Panc1 (cell line): ENCODE results near the gene IL13. TPM values are rescaled to one million over a fixed set of nuclear protein-coding genes. Genes with fewer than 3 reads are reported as not detected.

ENCODE experiments used
- ATAC-seq: fragments of 200-7000 bp; cut with Tn5 transposase; 2 replicates; pipeline ENCODE4 v1.9.1; 2020; ENCODE audit warnings: mild to moderate bottlenecking, moderate library complexity
- BruUV-seq: library from RNA; stranded (reverse); fragments of 400-500 nt; replicated peaks from 2 replicates; lab custom pipeline; 2021; lab: Mats Ljungman, UMichigan
- CTCF ChIA-PET: fragments of 300-600 bp; sonication (Branson Sonifier 250); formaldehyde crosslinking; loops from one replicate; lab custom pipeline; 2022; ENCODE audit warnings: antibody characterized with exemption; lab: Charles Lee
- POLR2A ChIA-PET: fragments of 300-600 bp; sonication (Branson Sonifier 250); formaldehyde crosslinking; loops from one replicate; lab custom pipeline; 2022; ENCODE audit warnings: antibody characterized with exemption; lab: Charles Lee
- DNase-seq: peaks from one replicate; pipeline ENCODE4 v3.0.0-alpha.2; 2010; ENCODE audit warnings: low read depth, low spot score
- H3K27ac ChIP-seq: 2 replicates; pipeline ENCODE4 v1.5.1; 2011; ENCODE audit warnings: mild to moderate bottlenecking, low read length, inconsistent platforms
- H3K27me3 ChIP-seq: fragments of 200-500 bp; sonication (Bioruptor generic); 2 replicates; pipeline ENCODE4 v1.6.0; 2014; ENCODE audit warnings: low read length, inconsistent platforms; ENCODE audit not compliant: control insufficient read depth, insufficient read depth
- H3K36me3 ChIP-seq: fragments of 200-500 bp; sonication (Bioruptor generic); 2 replicates; pipeline ENCODE4 v1.5.1; 2014; ENCODE audit warnings: inconsistent platforms, mild to moderate bottlenecking, low read length, moderate library complexity; ENCODE audit not compliant: control insufficient read depth, insufficient read depth
- H3K4me1 ChIP-seq: 2 replicates; pipeline ENCODE4 v1.5.1; 2011; ENCODE audit warnings: inconsistent platforms, mild to moderate bottlenecking, low read length, moderate library complexity; ENCODE audit not compliant: control insufficient read depth, insufficient read depth
- H3K4me3 ChIP-seq, 2 experiments: 2 replicates each; pipeline ENCODE4 v1.5.1; 2011 to 2012; ENCODE audit warnings: low read depth in 2 of 2, low read length in 2 of 2, mild to moderate bottlenecking in 2 of 2, inconsistent platforms in 1 of 2, moderate library complexity in 1 of 2
- H3K9me3 ChIP-seq: fragments of 200-500 bp; sonication (Bioruptor generic); 2 replicates; pipeline ENCODE4 v1.5.1; 2014; ENCODE audit warnings: low read depth, mild to moderate bottlenecking, inconsistent platforms, low read length, moderate library complexity; ENCODE audit not compliant: control insufficient read depth, insufficient read depth
- CTCF ChIP-seq: fragments of 450-650 bp; IDR thresholded peaks from 2 replicates; pipeline ENCODE4 v1.5.1; 2017; ENCODE audit warnings: mild to moderate bottlenecking
- POLR2AphosphoS5 ChIP-seq: IDR thresholded peaks from 2 replicates; pipeline ENCODE4 v1.6.1; 2012; ENCODE audit warnings: mild to moderate bottlenecking, low read depth, low read length, moderate library complexity
- SIN3A ChIP-seq: IDR thresholded peaks from 2 replicates; pipeline ENCODE4 v1.6.1; 2012; ENCODE audit warnings: low read depth, mild to moderate bottlenecking, low read length, moderate library complexity, borderline replicate concordance; ENCODE audit not compliant: insufficient read depth
- TCF7L2 ChIP-seq: IDR thresholded peaks from 2 replicates; pipeline ENCODE4 v1.6.1; 2011; ENCODE audit warnings: mild to moderate bottlenecking, low read depth, low read length, inconsistent platforms
- in situ Hi-C: cut with HindIII; loops from 2 replicates; pipeline ENCODE4 v1.10.0; 2016; ENCODE audit warnings: low sequenced_read_pairs, low pct_unique_long_range_greater_than_20kb
- intact Hi-C: fragments of 100-400 bp; cut with micrococcal nuclease; formaldehyde crosslinking; loops from one replicate; pipeline ENCODE4 v1.10.0; 2022; ENCODE audit not compliant: unreplicated experiment
- total RNA-seq: library from RNA; stranded (reverse); gene quantifications from one replicate; pipeline ENCODE4 v1.2.1, GENCODE V29; 2021; ENCODE audit not compliant: unreplicated experiment
- TF ChIP-seq, protein P1 (sequence below), 2 experiments: IDR thresholded peaks; 2 replicates each; pipeline ENCODE4 v1.6.1; 2011 to 2012; ENCODE audit warnings: low read depth in 2 of 2, control low read depth in 1 of 2, low read length in 1 of 2, mild to moderate bottlenecking in 1 of 2, moderate library complexity in 1 of 2; ENCODE audit not compliant: insufficient read depth in 1 of 2

Gene IL13
- total RNA-seq, 1 experiment from 2014 or later, result not detected

DNA sequence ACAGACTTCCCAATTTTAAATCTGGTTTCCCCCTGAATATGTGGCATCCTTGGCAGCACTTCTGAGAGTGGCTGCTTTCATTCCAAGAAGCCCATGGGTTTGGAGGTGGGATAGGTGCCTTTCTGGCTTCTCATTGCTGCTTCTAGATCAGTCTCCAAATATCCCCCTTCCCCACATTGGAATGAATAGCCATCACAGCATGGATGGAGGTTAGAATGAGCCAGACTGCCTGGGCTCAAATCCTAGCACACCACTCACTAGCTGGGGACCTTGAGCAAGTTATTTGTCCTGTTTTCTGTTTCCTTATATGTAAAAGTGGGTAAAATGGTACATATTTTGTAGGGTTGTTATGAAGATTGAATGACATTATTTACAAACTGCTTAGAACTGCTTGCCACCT, 13.8 kb upstream of the IL13 start:
- ChIA-PET CTCF (no interaction called here), POLR2A (no interaction called here)
- Histone ChIP-seq H3K4me3 (no peak overlapping the region), H3K9me3 (no peaks in the 10 kb centered on the region), H3K36me3 (peaks cover 19% of the 10 kb centered on the region), H3K27me3 (no peaks in the 10 kb centered on the region), H3K4me1 (no peaks in the 10 kb centered on the region), H3K27ac (no peak overlapping the region)
- intact Hi-C loops (no loop called here), in situ Hi-C loops (no loop called here)
- DNase-seq (no peak), ATAC-seq (no peak)
- no peak for TF ChIP-seq SIN3A
- TF ChIP-seq, protein P1, sequence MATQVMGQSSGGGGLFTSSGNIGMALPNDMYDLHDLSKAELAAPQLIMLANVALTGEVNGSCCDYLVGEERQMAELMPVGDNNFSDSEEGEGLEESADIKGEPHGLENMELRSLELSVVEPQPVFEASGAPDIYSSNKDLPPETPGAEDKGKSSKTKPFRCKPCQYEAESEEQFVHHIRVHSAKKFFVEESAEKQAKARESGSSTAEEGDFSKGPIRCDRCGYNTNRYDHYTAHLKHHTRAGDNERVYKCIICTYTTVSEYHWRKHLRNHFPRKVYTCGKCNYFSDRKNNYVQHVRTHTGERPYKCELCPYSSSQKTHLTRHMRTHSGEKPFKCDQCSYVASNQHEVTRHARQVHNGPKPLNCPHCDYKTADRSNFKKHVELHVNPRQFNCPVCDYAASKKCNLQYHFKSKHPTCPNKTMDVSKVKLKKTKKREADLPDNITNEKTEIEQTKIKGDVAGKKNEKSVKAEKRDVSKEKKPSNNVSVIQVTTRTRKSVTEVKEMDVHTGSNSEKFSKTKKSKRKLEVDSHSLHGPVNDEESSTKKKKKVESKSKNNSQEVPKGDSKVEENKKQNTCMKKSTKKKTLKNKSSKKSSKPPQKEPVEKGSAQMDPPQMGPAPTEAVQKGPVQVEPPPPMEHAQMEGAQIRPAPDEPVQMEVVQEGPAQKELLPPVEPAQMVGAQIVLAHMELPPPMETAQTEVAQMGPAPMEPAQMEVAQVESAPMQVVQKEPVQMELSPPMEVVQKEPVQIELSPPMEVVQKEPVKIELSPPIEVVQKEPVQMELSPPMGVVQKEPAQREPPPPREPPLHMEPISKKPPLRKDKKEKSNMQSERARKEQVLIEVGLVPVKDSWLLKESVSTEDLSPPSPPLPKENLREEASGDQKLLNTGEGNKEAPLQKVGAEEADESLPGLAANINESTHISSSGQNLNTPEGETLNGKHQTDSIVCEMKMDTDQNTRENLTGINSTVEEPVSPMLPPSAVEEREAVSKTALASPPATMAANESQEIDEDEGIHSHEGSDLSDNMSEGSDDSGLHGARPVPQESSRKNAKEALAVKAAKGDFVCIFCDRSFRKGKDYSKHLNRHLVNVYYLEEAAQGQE (IDR thresholded peaks at IDR 0.05; ENCODE audit: insufficient read depth in 1 of 2, low read depth in 2 of 2, low read length in 1 of 2), result no peak
- TF ChIP-seq TCF7L2, result no peak
- TF ChIP-seq CTCF, result no peak
- TF ChIP-seq POLR2AphosphoS5, result no peak
- BruUV-seq, result no TSS peak

- intact Hi-C loops (no loop called here), in situ Hi-C loops (no loop called here)
- Histone ChIP-seq H3K4me1 (no peaks in the 10 kb centered on the region), H3K4me3 (no peak overlapping the region), H3K9me3 (no peaks in the 10 kb centered on the region), H3K27me3 (no peaks in the 10 kb centered on the region), H3K27ac (no peak overlapping the region), H3K36me3 (peaks cover 4% of the 10 kb centered on the region; the same call in 1 of the 2 replicates)
- CTCF ChIA-PET, result no interaction called here
- ATAC-seq, result no peak
- POLR2A ChIA-PET, result interaction anchor here (0.6 kb wide), 1 partner anchor 172 kb away, joined by 16 read pairs; no protein-coding TSS in a partner anchor
- BruUV-seq, result no TSS peak
- no peak for DNase-seq
- no peak for TF ChIP-seq POLR2AphosphoS5
- TF ChIP-seq CTCF, result no peak
- no peak for TF ChIP-seq TCF7L2
- no peak for TF ChIP-seq SIN3A
- TF ChIP-seq, protein P1 (IDR thresholded peaks at IDR 0.05; ENCODE audit: insufficient read depth in 1 of 2, low read depth in 2 of 2, low read length in 1 of 2), result no peak
Observed at GRCh38 chr5:132646583-132647266, 11.2 kb upstream of the IL13 start.
